SU-DHL-6 (cell line): Measurements from ENCODE around the gene CCNF.

Source experiments
- H2AFZ ChIP-seq: fragments of 200-600 bp; sonication (generic); 2 replicates; pipeline ENCODE4 v1.6.1; 2014; ENCODE audit warnings: low read depth, mild to moderate bottlenecking, moderate library complexity, mixed read lengths, antibody characterized with exemption, low read length; ENCODE audit not compliant: severe bottlenecking
- H3F3A ChIP-seq: fragments of 200-600 bp; shearing (Covaris generic); 2 replicates; pipeline ENCODE4 v1.6.0; 2016; ENCODE audit warnings: antibody characterized with exemption, mild to moderate bottlenecking; ENCODE audit not compliant: insufficient read depth
- H3K27ac ChIP-seq: fragments of 200-600 bp; sonication (generic); 2 replicates; pipeline ENCODE4 v1.5.1; 2016; ENCODE audit warnings: low read depth, mild to moderate bottlenecking, low read length, moderate library complexity, mixed read lengths
- H3K27me3 ChIP-seq: fragments of 200-600 bp; sonication (generic), shearing (Covaris generic); 2 replicates; pipeline ENCODE4 v1.6.0; 2014; ENCODE audit warnings: mild to moderate bottlenecking, low read length
- H3K36me3 ChIP-seq: fragments of 200-600 bp; sonication (generic); 2 replicates; pipeline ENCODE4 v1.6.1; 2014; ENCODE audit warnings: mild to moderate bottlenecking, low read length, mixed read lengths
- H3K4me2 ChIP-seq: fragments of 300-600, 200-600 bp; shearing (Covaris generic), sonication (generic); 2 replicates; pipeline ENCODE4 v1.6.0; 2014; ENCODE audit warnings: low read length, low read depth, mild to moderate bottlenecking; ENCODE audit not compliant: poor library complexity, severe bottlenecking
- H3K4me3 ChIP-seq: fragments of 200-600 bp; sonication (generic); 2 replicates; pipeline ENCODE4 v1.5.1; 2014; ENCODE audit warnings: antibody characterized with exemption, low read length, mild to moderate bottlenecking, mixed read lengths; ENCODE audit not compliant: insufficient read depth, poor library complexity, severe bottlenecking
- H3K79me2 ChIP-seq: fragments of 200-600 bp; sonication (generic); 2 replicates; pipeline ENCODE4 v1.6.1; 2014; ENCODE audit warnings: mild to moderate bottlenecking, low read length, moderate library complexity; ENCODE audit not compliant: insufficient read depth
- H3K9ac ChIP-seq: fragments of 200-600 bp; sonication (generic); 2 replicates; pipeline ENCODE4 v1.7.0; 2014; ENCODE audit warnings: mild to moderate bottlenecking, low read length
- H3K9me2 ChIP-seq: fragments of 200-600 bp; sonication (generic); replicated peaks from 2 replicates; pipeline ENCODE4 v1.6.1; 2014; ENCODE audit warnings: low read length; ENCODE audit not compliant: insufficient read depth
- H3K9me3 ChIP-seq: fragments of 200-600 bp; sonication (generic); 2 replicates; pipeline ENCODE4 v1.6.1; 2014; ENCODE audit warnings: low read length, mixed read lengths; ENCODE audit not compliant: insufficient read depth
- H4K20me1 ChIP-seq: fragments of 200-600 bp; sonication (generic); 2 replicates; pipeline ENCODE4 v1.6.1; 2014; ENCODE audit warnings: low read depth, mild to moderate bottlenecking, antibody characterized with exemption, low read length, moderate library complexity, mixed read lengths
- CTCF ChIP-seq: fragments of 200-600 bp; sonication (generic); IDR thresholded peaks from one replicate; pipeline ENCODE4 v1.5.1; 2017; ENCODE audit warnings: antibody characterized with exemption, mild to moderate bottlenecking, low read length, moderate library complexity; ENCODE audit not compliant: insufficient read depth, poor library complexity, severe bottlenecking
- EZH2phosphoT487 ChIP-seq: fragments of 200-600 bp; sonication (generic), shearing (Covaris generic); conservative IDR thresholded peaks from 2 replicates; pipeline ENCODE4 v1.6.1; 2018; ENCODE audit warnings: mild to moderate bottlenecking, antibody characterized with exemption, low read length, moderate library complexity, mixed read lengths

The CCNF gene

GRCh38 chr16:2493605-2494004 lies 64.4 kb downstream of the CCNF start:
- Histone ChIP-seq H3K9ac (no peak overlapping the region), H2AFZ (no peak overlapping the region), H3K27me3 (no peaks in the 10 kb centered on the region), H4K20me1 (no peaks in the 10 kb centered on the region), H3K4me3 (no peak overlapping the region), H3K4me2 (no peak overlapping the region), H3K27ac (no peak overlapping the region), H3K36me3 (no peaks in the 10 kb centered on the region), H3F3A (no peaks in the 10 kb centered on the region), H3K79me2 (no peaks in the 10 kb centered on the region; the same call in 1 of the 2 replicates), H3K9me2 (no peaks in the 10 kb centered on the region), H3K9me3 (no peaks in the 10 kb centered on the region)
- TF ChIP-seq CTCF (no peak), EZH2phosphoT487 (no peak)

- Histone ChIP-seq H3K9me2 (no peaks in the 10 kb centered on the region), H3K27ac (no peak overlapping the region), H3K79me2 (no peaks in the 10 kb centered on the region; the same call in 1 of the 2 replicates), H3K27me3 (no peaks in the 10 kb centered on the region), H3F3A (no peaks in the 10 kb centered on the region), H3K4me3 (no peak overlapping the region), H3K9ac (no peak overlapping the region), H4K20me1 (no peaks in the 10 kb centered on the region), H3K9me3 (no peaks in the 10 kb centered on the region), H2AFZ (no peak overlapping the region), H3K4me2 (no peak overlapping the region), H3K36me3 (no peaks in the 10 kb centered on the region)
- TF ChIP-seq EZH2phosphoT487 (no peak), CTCF (no peak)
Observed at GRCh38 chr16:2494616-2495015, 65.4 kb downstream of the CCNF start.

GRCh38 chr16:2495041-2495440 lies 65.8 kb downstream of the CCNF start:
- H3K9ac ChIP-seq: no peak overlapping the region
- H3K27ac ChIP-seq: no peak overlapping the region
- H3F3A ChIP-seq: no peaks in the 10 kb centered on the region
- no peak for TF ChIP-seq EZH2phosphoT487
- TF ChIP-seq CTCF: no peak
- no peaks in the 10 kb centered on the region for H3K9me3 ChIP-seq
- no peak overlapping the region for H2AFZ ChIP-seq
- no peaks in the 10 kb centered on the region for H4K20me1 ChIP-seq
- H3K79me2 ChIP-seq: no peaks in the 10 kb centered on the region; the same call in 1 of the 2 replicates
- H3K4me2 ChIP-seq: no peak overlapping the region
- no peaks in the 10 kb centered on the region for H3K27me3 ChIP-seq
- no peaks in the 10 kb centered on the region for H3K36me3 ChIP-seq
- H3K4me3 ChIP-seq: no peak overlapping the region
- H3K9me2 ChIP-seq: no peaks in the 10 kb centered on the region
